ENCODE results near the gene MMADHC. TPM values are rescaled to one million over a fixed set of nuclear protein-coding genes. Genes with fewer than 3 reads are reported as not detected.
A peak's percentile ranks its signal among the peaks of the same experiment; 100 is the strongest.

Gene MMADHC
- total RNA-seq, 1 donor from 2014 or later, result 122 TPM

DNA sequence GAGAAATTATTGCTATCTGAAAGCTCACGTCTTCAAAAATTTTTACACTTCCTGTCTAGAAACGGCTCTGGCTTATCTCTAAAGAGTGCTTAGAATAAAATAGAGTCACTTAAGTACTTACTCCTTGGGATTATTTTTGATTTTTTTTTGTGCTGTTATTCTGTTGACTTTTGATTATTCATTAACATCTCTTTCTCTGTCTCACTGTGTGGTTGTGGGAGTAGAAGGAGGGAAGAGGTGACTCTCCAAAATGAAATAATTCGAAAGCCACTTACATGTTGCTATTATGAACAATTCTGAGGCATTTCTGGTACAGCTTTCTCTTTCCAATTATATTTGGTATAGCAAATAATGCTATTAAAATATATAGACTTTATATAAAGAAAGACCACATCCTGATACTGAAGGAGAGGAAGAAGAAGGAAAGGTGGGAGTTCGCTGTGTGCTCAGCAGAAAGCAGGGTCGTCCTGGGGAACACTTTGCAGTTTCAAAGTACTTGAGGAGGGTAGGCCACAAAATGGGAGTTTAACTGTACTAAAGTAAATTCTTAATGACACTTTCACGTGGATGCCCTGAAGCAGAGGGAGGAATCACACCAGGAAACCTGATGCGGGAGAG lies 9.6 kb upstream of the MMADHC start:
- peak overlapping the region; percentile 79 for H3K4me2 ChIP-seq (ENCODE audit: low read length)
- no peak overlapping the region for H3K4me3 ChIP-seq (ENCODE audit: insufficient read depth, low read depth, low read length)
- Mint-ChIP-seq H3K4me3 (ENCODE audit: unreplicated experiment) (peak overlapping the region; percentile 55), H3K4me1 (ENCODE audit: low read depth, unreplicated experiment) (peaks cover 28% of the 10 kb centered on the region), H3K27me3 (ENCODE audit: low read depth, unreplicated experiment) (no peaks in the 10 kb centered on the region), H3K9me3 (ENCODE audit: unreplicated experiment) (peaks cover 11% of the 10 kb centered on the region), H3K27ac (ENCODE audit: unreplicated experiment) (no peak overlapping the region), H3K36me3 (ENCODE audit: low read depth, unreplicated experiment) (no peaks in the 10 kb centered on the region)
- peaks cover 15% of the 10 kb centered on the region for H3K4me1 ChIP-seq (ENCODE audit: insufficient read depth, low read length)
- no peak overlapping the region for H2AFZ ChIP-seq (ENCODE audit: low read depth, low read length)
- no peak for DNase-seq (ENCODE audit: low read depth)
- H3K27me3 ChIP-seq (ENCODE audit: insufficient read depth, low read length), result no peaks in the 10 kb centered on the region
- no peak overlapping the region for H3K9ac ChIP-seq (ENCODE audit: low read length)
- H3K27ac ChIP-seq (ENCODE audit: low read depth, low read length), result peak overlapping the region; percentile 69
- no peaks in the 10 kb centered on the region for H3K36me3 ChIP-seq (ENCODE audit: insufficient read depth, low read length)
- no peaks in the 10 kb centered on the region for H3K79me2 ChIP-seq (ENCODE audit: insufficient read depth, low read length)
- no peak for FAIRE-seq
- TF ChIP-seq EZH2 (IDR thresholded peaks at IDR 0.05; ENCODE audit: insufficient read depth, low read length) (no peak), CTCF (IDR thresholded peaks at IDR 0.05; ENCODE audit: insufficient read depth, low read depth, low read length) (no peak)
- no peaks in the 10 kb centered on the region for H3K9me3 ChIP-seq (ENCODE audit: insufficient read depth, low read depth, low read length)
- H4K20me1 ChIP-seq (ENCODE audit: insufficient read depth, low read length), result no peaks in the 10 kb centered on the region

DNA sequence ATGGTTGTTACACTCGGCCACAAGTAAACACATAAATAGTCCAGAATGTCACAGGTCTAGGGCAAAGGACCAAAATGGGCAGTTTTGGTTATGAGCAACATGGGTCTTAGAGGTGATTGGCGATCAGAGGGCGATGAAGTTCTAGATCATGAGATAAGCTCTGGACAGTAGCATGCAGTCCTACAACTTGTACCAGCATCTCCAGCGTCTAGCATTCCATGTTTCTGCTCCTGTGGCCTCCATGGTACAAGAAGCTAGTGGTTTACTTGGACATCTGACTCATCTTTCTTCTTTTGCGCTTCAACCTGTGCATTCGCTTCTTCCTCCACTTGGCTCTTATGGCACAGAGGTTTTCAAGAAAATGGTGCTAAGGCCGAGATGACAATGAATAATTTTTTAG lies 8.9 kb upstream of the MMADHC start:
- Histone ChIP-seq H3K36me3 (ENCODE audit: insufficient read depth, low read length) (no peaks in the 10 kb centered on the region), H3K9ac (ENCODE audit: low read length) (no peak overlapping the region), H3K9me3 (ENCODE audit: insufficient read depth, low read depth, low read length) (no peaks in the 10 kb centered on the region), H4K20me1 (ENCODE audit: insufficient read depth, low read length) (no peaks in the 10 kb centered on the region), H3K4me3 (ENCODE audit: insufficient read depth, low read depth, low read length) (no peak overlapping the region), H3K4me2 (ENCODE audit: low read length) (no peak overlapping the region), H3K4me1 (ENCODE audit: insufficient read depth, low read length) (peaks cover 15% of the 10 kb centered on the region), H2AFZ (ENCODE audit: low read depth, low read length) (no peak overlapping the region), H3K79me2 (ENCODE audit: insufficient read depth, low read length) (no peaks in the 10 kb centered on the region), H3K27ac (ENCODE audit: low read depth, low read length) (no peak overlapping the region), H3K27me3 (ENCODE audit: insufficient read depth, low read length) (no peaks in the 10 kb centered on the region)
- DNase-seq (ENCODE audit: low read depth) (no peak), FAIRE-seq (no peak)
- Mint-ChIP-seq H3K27me3 (ENCODE audit: low read depth, unreplicated experiment) (no peaks in the 10 kb centered on the region), H3K36me3 (ENCODE audit: low read depth, unreplicated experiment) (no peaks in the 10 kb centered on the region), H3K9me3 (ENCODE audit: unreplicated experiment) (peaks cover 11% of the 10 kb centered on the region), H3K27ac (ENCODE audit: unreplicated experiment) (no peak overlapping the region), H3K4me1 (ENCODE audit: low read depth, unreplicated experiment) (peaks cover 23% of the 10 kb centered on the region), H3K4me3 (ENCODE audit: unreplicated experiment) (no peak overlapping the region)
- TF ChIP-seq EZH2 (IDR thresholded peaks at IDR 0.05; ENCODE audit: insufficient read depth, low read length) (no peak), CTCF (IDR thresholded peaks at IDR 0.05; ENCODE audit: insufficient read depth, low read depth, low read length) (no peak)

Data from astrocyte (in vitro differentiated cells and primary cell).